OCI-LY1 (cell line): ENCODE data around the gene OR4S1.
A peak's percentile ranks its signal among the peaks of the same experiment; 100 is the strongest.

Experiments
- CTCF ChIP-seq: fragments of 200-600 bp; sonication (generic), shearing (Covaris generic); IDR thresholded peaks from 2 replicates; pipeline ENCODE4 v1.5.1; 2017; ENCODE audit warnings: mild to moderate bottlenecking, antibody characterized with exemption, low read length, moderate library complexity, mixed read lengths
- EZH2 ChIP-seq: fragments of 200-600 bp; sonication (generic), shearing (Covaris generic); IDR thresholded peaks from 2 replicates; pipeline ENCODE4 v1.8.0; 2017; ENCODE audit warnings: borderline replicate concordance, mixed run types, mild to moderate bottlenecking, antibody characterized with exemption, low read length, moderate library complexity, mixed read lengths

DNA sequence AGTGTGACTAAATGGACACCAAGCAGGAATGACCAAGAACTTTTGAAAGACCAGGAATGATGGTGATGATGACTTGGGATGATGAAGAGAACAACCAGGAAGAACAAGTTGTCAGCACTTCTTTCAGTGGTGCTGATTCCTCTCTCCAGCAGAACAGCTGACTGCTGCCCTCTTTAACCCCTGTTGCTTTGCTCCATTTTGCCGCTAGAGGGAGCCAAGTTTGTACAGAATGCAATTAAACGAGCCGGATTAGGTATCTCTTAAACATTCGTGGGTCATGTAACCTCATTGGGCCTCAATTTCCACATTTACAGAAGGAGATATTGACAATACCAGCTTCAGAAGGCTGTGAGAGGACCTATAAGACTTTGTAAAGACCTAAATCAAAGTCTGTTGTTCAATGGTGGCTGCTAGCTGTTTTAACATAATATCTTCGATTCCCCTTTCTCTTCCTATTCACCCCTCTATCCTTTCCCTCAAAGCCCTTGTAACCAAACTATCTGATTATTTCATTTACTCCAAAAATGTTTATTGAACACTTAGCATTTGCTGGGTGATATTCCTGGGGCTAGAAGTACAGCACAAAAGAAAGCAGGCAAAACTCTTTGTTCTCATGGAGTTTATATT is 1.9 kb downstream of the OR4S1 start:
- TF ChIP-seq CTCF = peak; percentile 96
- TF ChIP-seq EZH2 = no peak
